A549 (cell line): ENCODE results near the gene AHCYL2.

Source experiments
- CBX2 ChIP-seq: fragments of 200-600 bp; sonication (generic); IDR thresholded peaks from 2 replicates; pipeline ENCODE4 v1.6.1; 2016; ENCODE audit warnings: low read depth, mild to moderate bottlenecking, borderline replicate concordance
- CHD2 ChIP-seq: fragments of 150-350 bp; IDR thresholded peaks from 2 replicates; pipeline ENCODE4 v1.6.1; 2014; ENCODE audit warnings: low read length; ENCODE audit not compliant: partially characterized antibody
- EP300 ChIP-seq, 2 experiments: fragments of >200 bp; sonication (Bioruptor Twin); formaldehyde crosslinking; IDR thresholded peaks; 2 replicates in 1 of 2; 3 replicates in 1 of 2; pipeline ENCODE4 v1.6.1; 2016 to 2017
- MAFK ChIP-seq: fragments of 450-650 bp; IDR thresholded peaks from 2 replicates; pipeline ENCODE4 v1.6.1; 2014; ENCODE audit not compliant: partially characterized antibody
- MYC ChIP-seq: IDR thresholded peaks from 2 replicates; pipeline ENCODE4 v1.6.1; 2012; ENCODE audit warnings: mild to moderate bottlenecking, inconsistent platforms, low read length, improper control_type of control experiment, borderline replicate concordance
- POLR2A ChIP-seq: IDR thresholded peaks from 2 replicates; pipeline ENCODE4 v1.6.1; 2012; ENCODE audit warnings: mild to moderate bottlenecking, low read length
- RAD21 ChIP-seq, 2 experiments: fragments of >200 bp in 1 of 2; sonication (Bioruptor Twin) in 1 of 2; formaldehyde crosslinking in 1 of 2; IDR thresholded peaks in 1 of 2; conservative IDR thresholded peaks in 1 of 2; 2 replicates in 1 of 2; 3 replicates in 1 of 2; pipeline ENCODE4 v1.6.1; 2012 to 2018; ENCODE audit warnings: inconsistent platforms in 1 of 2
- RCOR1 ChIP-seq: fragments of 150-350 bp; IDR thresholded peaks from 2 replicates; pipeline ENCODE4 v1.6.1; 2014; ENCODE audit warnings: antibody characterized with exemption, low read length, low read depth
- TP53 ChIP-seq: fragments of 250-450 bp; sonication (Bioruptor Pico); IDR thresholded peaks from 2 replicates; pipeline ENCODE4 v1.5.0; 2021; ENCODE audit warnings: mild to moderate bottlenecking, moderate library complexity
- TF ChIP-seq, protein P1 (sequence below): fragments of >200 bp; sonication (Bioruptor Twin); formaldehyde crosslinking; IDR thresholded peaks from 3 replicates; pipeline ENCODE4 v1.5.1; 2016
- TF ChIP-seq, protein P2 (sequence below): fragments of 150-350 bp; IDR thresholded peaks from 2 replicates; pipeline ENCODE4 v1.6.1; 2014; ENCODE audit warnings: low read depth, mild to moderate bottlenecking, low read length

DNA sequence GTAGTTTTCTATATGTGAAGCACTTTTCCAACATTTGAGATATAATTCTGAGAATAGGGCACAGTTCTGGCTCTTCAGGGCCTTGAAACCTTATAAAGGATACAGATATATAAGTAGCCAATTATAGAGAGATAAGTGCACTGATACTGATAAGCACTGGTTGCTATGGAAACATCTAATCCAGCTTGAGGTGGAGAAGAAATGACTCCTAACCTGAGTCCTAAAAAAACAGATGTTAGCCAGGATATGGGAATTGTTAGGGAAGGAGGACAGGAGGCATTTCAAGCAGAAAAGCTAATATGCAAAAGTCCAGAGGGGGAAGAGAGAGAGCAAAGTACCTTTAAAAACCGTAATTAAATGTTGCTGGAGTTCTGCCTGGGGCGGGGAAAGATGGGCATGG is 240.2 kb downstream of the AHCYL2 start:
- TF ChIP-seq TP53 (CRISPR knock-in tag), result no peak
- TF ChIP-seq, protein P1, sequence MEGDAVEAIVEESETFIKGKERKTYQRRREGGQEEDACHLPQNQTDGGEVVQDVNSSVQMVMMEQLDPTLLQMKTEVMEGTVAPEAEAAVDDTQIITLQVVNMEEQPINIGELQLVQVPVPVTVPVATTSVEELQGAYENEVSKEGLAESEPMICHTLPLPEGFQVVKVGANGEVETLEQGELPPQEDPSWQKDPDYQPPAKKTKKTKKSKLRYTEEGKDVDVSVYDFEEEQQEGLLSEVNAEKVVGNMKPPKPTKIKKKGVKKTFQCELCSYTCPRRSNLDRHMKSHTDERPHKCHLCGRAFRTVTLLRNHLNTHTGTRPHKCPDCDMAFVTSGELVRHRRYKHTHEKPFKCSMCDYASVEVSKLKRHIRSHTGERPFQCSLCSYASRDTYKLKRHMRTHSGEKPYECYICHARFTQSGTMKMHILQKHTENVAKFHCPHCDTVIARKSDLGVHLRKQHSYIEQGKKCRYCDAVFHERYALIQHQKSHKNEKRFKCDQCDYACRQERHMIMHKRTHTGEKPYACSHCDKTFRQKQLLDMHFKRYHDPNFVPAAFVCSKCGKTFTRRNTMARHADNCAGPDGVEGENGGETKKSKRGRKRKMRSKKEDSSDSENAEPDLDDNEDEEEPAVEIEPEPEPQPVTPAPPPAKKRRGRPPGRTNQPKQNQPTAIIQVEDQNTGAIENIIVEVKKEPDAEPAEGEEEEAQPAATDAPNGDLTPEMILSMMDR, result no peak
- no peak for TF ChIP-seq RCOR1
- no peak for TF ChIP-seq EP300 (IDR thresholded peaks at IDR 0.05)
- no peak for TF ChIP-seq MYC
- TF ChIP-seq CBX2, result no peak
- TF ChIP-seq, protein P2, sequence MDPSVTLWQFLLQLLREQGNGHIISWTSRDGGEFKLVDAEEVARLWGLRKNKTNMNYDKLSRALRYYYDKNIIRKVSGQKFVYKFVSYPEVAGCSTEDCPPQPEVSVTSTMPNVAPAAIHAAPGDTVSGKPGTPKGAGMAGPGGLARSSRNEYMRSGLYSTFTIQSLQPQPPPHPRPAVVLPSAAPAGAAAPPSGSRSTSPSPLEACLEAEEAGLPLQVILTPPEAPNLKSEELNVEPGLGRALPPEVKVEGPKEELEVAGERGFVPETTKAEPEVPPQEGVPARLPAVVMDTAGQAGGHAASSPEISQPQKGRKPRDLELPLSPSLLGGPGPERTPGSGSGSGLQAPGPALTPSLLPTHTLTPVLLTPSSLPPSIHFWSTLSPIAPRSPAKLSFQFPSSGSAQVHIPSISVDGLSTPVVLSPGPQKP, result no peak
- no peak for TF ChIP-seq RAD21 (conservative IDR thresholded peaks at IDR 0.05 in 1 of 2, IDR thresholded peaks at IDR 0.05 in 1 of 2)
- TF ChIP-seq MAFK, result no peak
- TF ChIP-seq POLR2A, result no peak
- TF ChIP-seq CHD2, result no peak
